GM13976 (cell line): ENCODE results near the gene RBM15B.
A peak's percentile ranks its signal among the peaks of the same experiment; 100 is the strongest.
"Not testable (repeated sequence)": the region's sequence is repeated elsewhere in the genome, so short reads cannot be mapped to it uniquely, and the experiment has no call there.

ENCODE experiments used
- DNase-seq: peaks from one replicate; pipeline ENCODE4 v3.0.0; 2012; ENCODE audit warnings: low spot score
- in situ Hi-C: fragments of 300-500 bp; cut with MboI; formaldehyde crosslinking; loops from one replicate; pipeline ENCODE4 v1.12.0; 2022; ENCODE audit warnings: low sequenced_read_pairs, mixed read lengths, inconsistent platforms; ENCODE audit not compliant: unreplicated experiment
- TF ChIP-seq, protein P1 (sequence below): IDR thresholded peaks from 2 replicates; pipeline ENCODE4 v1.5.1; 2012; ENCODE audit warnings: borderline replicate concordance, mild to moderate bottlenecking; ENCODE audit not compliant: insufficient read depth; ENCODE audit errors: extremely low read depth, missing control alignments, control extremely low read depth

The RBM15B gene

DNA sequence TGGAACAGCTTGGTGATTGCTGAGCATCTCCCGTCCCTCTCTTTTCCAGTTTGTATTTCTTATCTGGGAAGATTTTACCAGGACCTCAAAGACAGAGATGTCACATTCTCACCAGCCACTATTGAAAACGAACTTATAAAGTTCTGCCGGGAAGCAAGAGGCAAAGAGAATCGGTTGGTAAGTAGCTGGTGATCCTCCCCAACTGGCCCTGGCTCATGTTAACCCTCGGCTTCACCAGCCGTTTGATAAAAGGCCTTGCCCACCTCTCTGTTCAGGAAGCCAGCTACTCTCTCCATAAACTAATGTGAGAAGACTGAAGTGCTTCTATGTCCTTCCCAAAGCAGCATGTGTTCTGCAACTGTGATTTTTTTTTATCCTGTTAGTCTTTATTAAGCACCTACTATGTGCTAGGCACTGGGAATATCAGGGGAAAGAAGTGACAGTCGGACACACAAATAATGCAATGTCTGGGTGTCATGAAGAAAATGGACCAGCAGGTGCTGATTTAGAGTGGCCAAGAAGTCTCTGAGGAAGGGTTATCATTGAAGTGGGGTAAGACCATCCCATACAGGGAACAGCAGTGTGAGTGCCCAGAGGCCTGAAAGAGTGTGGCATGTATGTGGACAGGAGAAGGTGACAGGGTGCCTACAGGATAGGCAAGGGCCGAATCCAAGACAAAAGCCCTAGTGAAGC is 4.8 kb upstream of the RBM15B start:
- TF ChIP-seq, protein P1, sequence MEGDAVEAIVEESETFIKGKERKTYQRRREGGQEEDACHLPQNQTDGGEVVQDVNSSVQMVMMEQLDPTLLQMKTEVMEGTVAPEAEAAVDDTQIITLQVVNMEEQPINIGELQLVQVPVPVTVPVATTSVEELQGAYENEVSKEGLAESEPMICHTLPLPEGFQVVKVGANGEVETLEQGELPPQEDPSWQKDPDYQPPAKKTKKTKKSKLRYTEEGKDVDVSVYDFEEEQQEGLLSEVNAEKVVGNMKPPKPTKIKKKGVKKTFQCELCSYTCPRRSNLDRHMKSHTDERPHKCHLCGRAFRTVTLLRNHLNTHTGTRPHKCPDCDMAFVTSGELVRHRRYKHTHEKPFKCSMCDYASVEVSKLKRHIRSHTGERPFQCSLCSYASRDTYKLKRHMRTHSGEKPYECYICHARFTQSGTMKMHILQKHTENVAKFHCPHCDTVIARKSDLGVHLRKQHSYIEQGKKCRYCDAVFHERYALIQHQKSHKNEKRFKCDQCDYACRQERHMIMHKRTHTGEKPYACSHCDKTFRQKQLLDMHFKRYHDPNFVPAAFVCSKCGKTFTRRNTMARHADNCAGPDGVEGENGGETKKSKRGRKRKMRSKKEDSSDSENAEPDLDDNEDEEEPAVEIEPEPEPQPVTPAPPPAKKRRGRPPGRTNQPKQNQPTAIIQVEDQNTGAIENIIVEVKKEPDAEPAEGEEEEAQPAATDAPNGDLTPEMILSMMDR: no peak
- in situ Hi-C loops: no loop called here
- DNase-seq: no peak

- in situ Hi-C loops: no loop called here
- no peak for DNase-seq
- TF ChIP-seq, protein P1: no peak
These were observed 4.2 kb upstream of the RBM15B start for GRCh38 chr3:51386852-51387229.

DNA sequence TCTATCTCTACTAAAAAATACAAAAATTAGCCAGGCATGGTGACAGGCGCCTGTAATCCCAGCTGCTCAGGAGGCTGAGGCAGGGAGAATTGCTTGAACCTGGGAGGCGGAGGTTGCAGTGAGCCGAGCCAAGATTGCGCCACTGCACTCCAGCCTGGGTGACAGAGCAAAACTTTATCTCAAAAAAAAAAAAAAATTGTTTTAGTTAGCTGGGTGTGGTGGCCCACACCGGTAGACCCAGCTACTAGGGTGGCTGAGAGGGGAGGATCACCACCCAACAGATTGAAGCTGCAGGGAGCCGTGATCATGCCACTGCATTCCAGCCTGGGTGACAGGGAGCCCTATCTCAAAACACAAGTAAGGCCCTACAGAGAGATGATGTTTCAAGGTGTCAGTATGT is 3.8 kb upstream of the RBM15B start:
- DNase-seq, in situ Hi-C loops: not testable (repeated sequence)

- DNase-seq: no peak
- in situ Hi-C loops: no loop called here
- TF ChIP-seq, protein P1: no peak
These were observed 2.6 kb upstream of the RBM15B start for GRCh38 chr3:51388286-51389029.

- in situ Hi-C loops: no loop called here
- TF ChIP-seq, protein P1: peak; percentile 82
- peak; percentile 62 for DNase-seq
These were observed 1.5 kb upstream of the RBM15B start for GRCh38 chr3:51389423-51390183.

GRCh38 chr3:51390246-51391074 is 625 bp upstream of the RBM15B start:
- DNase-seq: no peak
- in situ Hi-C loops: no loop called here
- TF ChIP-seq, protein P1: no peak
